Measurements from ENCODE around the gene HPCAL1.

HPCAL1 gene

GRCh38 chr2:10405448-10405847 is 102.7 kb downstream of the HPCAL1 start:
- Histone ChIP-seq H3K36me3 (replicated peaks) (no peaks in the 10 kb centered on the region), H3K27me3 (replicated peaks) (no peaks in the 10 kb centered on the region), H3K27ac (no peak overlapping the region), H3K4me3 (ENCODE audit: low read depth, low read length) (no peak overlapping the region)
- no peak for TF ChIP-seq CTCF (IDR thresholded peaks at IDR 0.05; ENCODE audit: low read depth, low read length, missing control alignments)
- in situ Hi-C loops (cut with HindIII; ENCODE audit: low pct_ligation_motif_present, low sequenced_read_pairs), result no loop called here
- peak; percentile 45 for DNase-seq

DNA sequence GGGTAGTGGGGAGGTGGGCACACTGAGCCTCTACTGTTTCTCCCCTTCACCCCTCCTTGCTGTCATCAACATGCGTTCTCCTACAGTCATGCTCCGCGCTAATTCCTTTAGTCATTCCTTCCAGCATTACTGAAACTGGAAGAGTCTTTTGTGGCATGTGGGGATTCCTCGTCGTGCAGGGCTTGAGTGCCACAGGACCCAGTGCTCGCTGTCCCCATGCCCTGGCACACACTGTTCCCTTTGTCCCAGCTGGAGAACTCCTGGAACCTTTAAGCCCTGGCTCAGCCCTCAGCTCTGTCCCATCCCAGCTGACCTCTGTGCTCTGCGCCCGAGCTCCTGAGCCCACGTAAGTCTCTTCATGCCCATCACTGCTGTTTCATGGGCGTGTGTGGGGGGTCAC is 103.3 kb downstream of the HPCAL1 start:
- DNase-seq, result no peak
- Histone ChIP-seq H3K36me3 (replicated peaks) (no peaks in the 10 kb centered on the region), H3K27me3 (replicated peaks) (no peaks in the 10 kb centered on the region), H3K4me3 (ENCODE audit: low read depth, low read length) (no peak overlapping the region), H3K27ac (no peak overlapping the region)
- TF ChIP-seq CTCF (IDR thresholded peaks at IDR 0.05; ENCODE audit: low read depth, low read length, missing control alignments), result no peak
- in situ Hi-C loops (cut with HindIII; ENCODE audit: low pct_ligation_motif_present, low sequenced_read_pairs), result no loop called here

GRCh38 chr2:10406491-10407188 is 103.9 kb downstream of the HPCAL1 start:
- no peak for TF ChIP-seq CTCF (IDR thresholded peaks at IDR 0.05; ENCODE audit: low read depth, low read length, missing control alignments)
- in situ Hi-C loops (cut with HindIII; ENCODE audit: low pct_ligation_motif_present, low sequenced_read_pairs), result no loop called here
- no peak for DNase-seq
- H3K36me3 ChIP-seq (replicated peaks), result no peaks in the 10 kb centered on the region
- no peaks in the 10 kb centered on the region for H3K27me3 ChIP-seq (replicated peaks)
- H3K27ac ChIP-seq, result no peak overlapping the region
- no peak overlapping the region for H3K4me3 ChIP-seq (ENCODE audit: low read depth, low read length)

DNA sequence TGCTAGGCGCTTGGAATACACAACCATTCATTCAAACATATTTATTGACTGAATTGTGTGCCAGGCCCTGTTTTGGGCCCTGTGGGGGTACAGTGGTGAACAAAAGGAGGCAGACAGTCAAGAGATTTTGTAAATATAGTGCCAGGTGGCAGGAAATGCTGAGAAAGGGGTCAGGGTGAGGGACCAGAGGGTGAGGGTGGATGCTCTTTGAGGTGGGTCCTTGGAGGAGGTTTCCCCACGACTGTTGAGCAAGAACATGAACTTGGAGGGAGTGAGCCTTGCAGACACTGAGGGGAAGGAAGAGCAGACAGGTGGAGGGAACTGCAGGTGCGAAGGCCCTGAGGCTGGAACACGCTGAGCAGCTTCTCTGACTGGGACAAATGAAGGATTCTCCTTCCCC is 104.7 kb downstream of the HPCAL1 start:
- H3K36me3 ChIP-seq (replicated peaks), result no peaks in the 10 kb centered on the region
- no peak overlapping the region for H3K27ac ChIP-seq
- no peak for TF ChIP-seq CTCF (IDR thresholded peaks at IDR 0.05; ENCODE audit: low read depth, low read length, missing control alignments)
- in situ Hi-C loops (cut with HindIII; ENCODE audit: low pct_ligation_motif_present, low sequenced_read_pairs), result no loop called here
- H3K4me3 ChIP-seq (ENCODE audit: low read depth, low read length), result no peak overlapping the region
- DNase-seq, result no peak
- H3K27me3 ChIP-seq (replicated peaks), result no peaks in the 10 kb centered on the region

DNA sequence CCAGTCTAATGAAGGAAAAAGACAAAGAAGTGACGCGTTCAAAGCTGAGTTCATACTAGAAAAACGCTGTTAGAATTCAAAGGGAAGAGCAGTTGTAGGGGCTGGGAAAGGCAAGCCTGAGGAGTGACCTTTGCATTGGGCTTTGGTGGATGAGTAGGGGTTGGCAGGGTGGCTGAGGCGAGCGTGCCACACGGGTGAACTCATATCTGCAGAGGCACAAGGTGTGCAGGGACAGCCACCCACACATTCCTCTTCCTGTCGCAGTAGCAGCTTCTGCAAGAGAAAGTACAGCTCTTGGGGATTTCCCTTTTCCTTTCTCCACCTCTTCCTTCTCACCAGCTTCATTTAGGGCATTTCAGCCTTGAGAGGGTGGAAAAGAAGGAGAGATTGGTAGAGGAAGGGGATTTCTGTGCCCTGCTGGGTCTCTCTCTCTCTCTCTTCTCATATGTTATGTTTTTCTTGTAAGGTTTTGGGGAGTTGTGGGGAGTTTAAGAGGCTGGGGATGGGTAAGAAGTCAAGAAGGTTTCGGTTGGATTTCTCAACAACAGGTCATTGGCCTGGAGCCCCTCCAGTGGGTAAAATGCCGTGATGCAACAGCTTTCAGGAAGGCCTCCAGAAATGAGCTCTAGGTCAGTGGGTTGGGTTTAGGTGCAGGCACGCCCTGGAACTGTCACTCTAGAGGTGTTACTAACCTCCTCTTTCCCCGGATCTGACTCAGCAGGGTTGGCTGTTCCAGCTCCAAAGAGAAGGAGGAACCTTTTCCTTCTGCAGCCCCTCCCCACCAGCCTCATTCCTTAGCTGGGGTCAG is 105.3 kb downstream of the HPCAL1 start:
- in situ Hi-C loops (cut with HindIII; ENCODE audit: low pct_ligation_motif_present, low sequenced_read_pairs), result no loop called here
- peak; percentile 24 for DNase-seq
- Histone ChIP-seq H3K27ac (no peak overlapping the region), H3K27me3 (replicated peaks) (no peaks in the 10 kb centered on the region), H3K36me3 (replicated peaks) (no peaks in the 10 kb centered on the region), H3K4me3 (ENCODE audit: low read depth, low read length) (no peak overlapping the region)
- TF ChIP-seq CTCF (IDR thresholded peaks at IDR 0.05; ENCODE audit: low read depth, low read length, missing control alignments), result no peak

Measured in brain microvascular endothelial cell (primary cell).